G401 (cell line): Measurements from ENCODE around the gene DPP7. TPM values are rescaled to one million over a fixed set of nuclear protein-coding genes. Genes with fewer than 3 reads are reported as not detected.
"Not testable (repeated sequence)": the region's sequence is repeated elsewhere in the genome, so short reads cannot be mapped to it uniquely, and the experiment has no call there.

Source experiments
- DNase-seq: peaks from one replicate; pipeline ENCODE4 v3.0.0-alpha.2; 2015; ENCODE audit warnings: low spot score
- in situ Hi-C: cut with HindIII; loops from 2 replicates; pipeline ENCODE4 v1.10.0; 2016; ENCODE audit warnings: low sequenced_read_pairs, mixed read lengths
- total RNA-seq: library from RNA; depleted of rRNA; stranded (reverse); fragments of >200 nt; shearing (Covaris generic); gene quantifications from 2 replicates; pipeline ENCODE4 v1.2.3, GENCODE V29; 2014; rRNA removed

Gene DPP7
- total RNA-seq, 1 experiment from 2014 or later: 1.2 TPM

DNA sequence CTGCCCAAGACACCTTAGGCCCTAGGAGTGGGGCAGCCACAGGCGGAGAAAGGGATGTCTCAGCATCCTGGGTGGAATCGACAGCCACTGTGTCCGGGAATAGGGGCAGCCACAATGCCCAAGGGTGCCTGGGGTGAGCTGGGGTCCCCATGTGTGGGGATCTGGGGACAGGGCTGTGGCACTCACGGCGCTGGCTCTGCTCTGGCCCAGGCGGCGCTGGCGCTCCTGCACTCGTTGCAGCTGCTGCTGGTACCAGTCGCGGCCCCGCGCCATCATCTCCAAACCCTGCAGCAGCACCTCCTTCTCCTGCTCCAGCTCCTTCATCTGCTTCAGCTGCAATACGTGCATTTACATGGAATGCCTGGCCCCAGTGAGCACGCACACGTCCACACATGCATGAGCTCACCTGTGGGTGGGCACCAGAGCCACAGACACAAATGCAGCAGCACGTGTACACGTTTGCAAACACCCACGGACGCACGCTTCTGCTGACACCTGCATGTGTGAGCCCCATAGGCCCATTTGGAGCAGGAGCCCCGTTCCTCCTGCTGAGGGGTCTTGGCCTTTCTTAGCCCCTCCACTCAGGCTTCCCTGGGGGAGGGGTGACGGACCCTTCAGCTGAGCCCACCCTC is 49.1 kb downstream of the DPP7 start:
- no peak for DNase-seq
- in situ Hi-C loops: no loop called here

DNA sequence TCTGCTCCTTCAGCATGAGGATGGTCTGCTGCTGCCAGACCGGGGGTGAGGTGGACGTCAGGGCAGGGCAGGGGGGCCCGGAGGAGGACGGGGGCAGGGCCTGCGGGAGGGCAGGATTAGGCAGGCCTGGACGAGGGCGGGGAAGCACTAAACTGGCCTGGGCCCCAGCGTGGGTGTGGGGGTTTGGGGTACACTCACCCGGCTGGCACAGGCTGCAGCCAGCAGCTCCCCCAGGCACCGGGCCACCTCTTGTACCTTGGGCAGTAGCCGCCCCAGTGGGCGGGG is 49.7 kb downstream of the DPP7 start:
- in situ Hi-C loops: no loop called here
- no peak for DNase-seq

DNA sequence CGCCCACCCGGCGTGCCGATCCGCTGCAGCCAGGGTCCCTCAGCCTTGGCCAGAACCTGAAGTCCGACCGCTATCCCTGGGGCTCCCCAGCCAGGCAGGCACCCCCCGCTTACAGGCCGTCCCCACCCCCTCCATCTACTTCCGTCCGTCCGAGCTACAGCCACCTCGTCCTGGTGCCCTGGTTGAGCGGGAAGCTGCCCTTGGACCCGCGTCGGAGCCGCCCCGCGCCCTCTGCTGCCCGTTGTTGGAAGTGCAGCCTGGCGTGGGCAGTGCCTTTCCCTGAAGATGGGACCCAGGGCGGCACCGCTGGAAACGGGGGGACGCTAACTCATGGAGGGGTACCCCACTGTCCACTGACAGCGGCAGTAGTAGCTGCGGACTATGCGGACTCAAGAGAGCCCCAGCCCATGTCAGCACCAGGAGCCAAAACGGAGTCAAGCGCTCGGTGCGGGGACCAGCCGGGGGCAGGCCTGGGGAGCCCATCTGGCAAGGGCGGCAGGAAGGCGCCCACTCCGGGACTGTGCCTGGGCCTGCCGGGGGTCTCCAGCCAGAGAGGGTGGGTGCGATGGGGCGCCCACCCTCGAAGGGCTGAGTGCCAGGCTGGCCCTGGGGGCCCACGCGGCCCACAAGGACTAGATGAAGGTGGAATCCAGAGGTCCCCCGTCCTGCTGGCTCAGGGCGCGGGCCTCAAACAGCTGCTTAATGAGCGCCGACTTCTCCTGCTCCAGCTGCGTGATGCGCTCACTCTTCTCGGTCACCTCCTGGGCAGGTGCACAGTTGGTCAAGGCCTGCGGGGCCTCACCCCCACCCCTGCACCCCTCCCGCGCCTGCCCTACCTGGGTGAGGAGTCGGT is 50.3 kb downstream of the DPP7 start:
- DNase-seq: peak; percentile 66
- in situ Hi-C loops: no loop called here

DNA sequence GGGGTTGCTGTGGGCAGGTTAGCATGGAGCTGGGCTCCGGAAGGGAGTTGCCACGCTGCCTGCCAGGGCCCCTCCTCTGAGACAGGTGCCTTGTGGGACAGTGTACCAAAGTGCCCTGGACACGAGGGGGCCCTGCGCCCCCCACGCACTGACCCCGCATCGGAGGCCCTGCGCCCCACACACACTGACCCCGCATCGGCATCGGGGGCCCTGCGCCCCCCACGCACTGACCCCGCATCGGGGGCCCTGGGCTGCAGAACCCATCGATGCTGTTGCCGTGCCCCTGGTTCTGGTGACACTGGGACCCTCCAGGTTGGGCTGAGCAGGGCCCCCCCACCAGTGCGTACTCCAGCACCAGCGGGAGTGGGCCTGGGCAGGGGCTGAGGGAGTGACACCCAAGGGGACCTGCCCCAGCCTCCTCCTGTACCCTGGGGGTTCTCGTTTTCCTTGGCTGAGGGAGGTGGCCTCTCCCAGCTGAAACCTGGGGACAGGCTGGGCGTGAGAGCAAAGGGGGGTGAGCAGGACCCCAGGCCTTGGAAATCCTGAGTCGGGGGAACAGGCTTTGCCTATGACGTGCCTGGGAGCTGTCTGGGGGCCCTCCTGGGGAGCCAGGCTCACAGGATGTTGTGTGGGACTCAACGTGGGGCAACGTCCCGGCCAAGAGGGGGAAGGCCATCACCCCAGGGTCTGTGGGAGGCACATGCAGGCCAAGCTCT is 51.1 kb downstream of the DPP7 start:
- DNase-seq: no peak
- in situ Hi-C loops: no loop called here

DNA sequence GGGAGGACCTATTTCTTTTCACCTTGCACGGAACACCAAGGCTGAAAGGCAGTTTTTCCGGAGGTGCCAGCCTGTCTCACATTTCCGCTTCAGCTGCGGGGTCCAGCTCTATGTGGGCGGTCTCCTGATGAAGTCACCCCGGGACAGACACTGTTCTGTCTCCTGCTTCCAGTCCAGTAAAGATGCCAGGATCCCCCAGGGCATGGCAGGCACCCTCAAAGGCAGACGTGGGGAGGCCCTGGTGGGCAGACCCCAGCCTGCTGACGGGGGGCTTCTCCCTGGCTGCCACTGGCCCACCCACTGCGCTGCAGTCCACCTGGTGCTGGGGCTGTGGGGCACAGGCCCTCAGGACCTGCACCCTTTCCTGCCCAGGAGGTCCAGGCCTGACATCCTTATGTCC is 51.7 kb downstream of the DPP7 start:
- in situ Hi-C loops, DNase-seq: not testable (repeated sequence)

DNA sequence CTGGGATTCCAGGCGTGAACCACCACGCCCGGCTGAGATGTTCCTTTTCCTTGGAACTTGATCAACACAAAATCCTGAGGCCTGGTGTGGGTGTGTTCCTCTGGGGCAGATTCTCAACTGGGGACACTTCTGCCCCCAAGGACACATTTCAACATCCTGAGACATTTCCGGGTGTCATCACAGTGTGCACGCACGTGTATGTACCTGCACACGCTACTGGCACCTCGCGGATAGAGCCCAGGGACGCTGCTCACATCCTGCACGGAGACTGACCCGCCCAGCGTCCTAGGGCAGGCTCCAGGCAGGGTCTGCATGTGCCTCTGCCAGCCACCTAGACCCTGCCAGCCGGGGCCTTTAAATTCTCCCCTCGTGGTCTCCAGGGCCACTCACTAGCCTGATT is 52.1 kb downstream of the DPP7 start:
- no peak for DNase-seq
- in situ Hi-C loops: no loop called here

Other genes with a start within 250 kb of the DPP7 start
- 308 and 348 TPM in 2 replicates for gene EDF1, start 248.4 kb downstream of the DPP7 start, total RNA-seq
- gene TRAF2, start 228.2 kb downstream of the DPP7 start, total RNA-seq: 22.6 and 36.3 TPM in 2 replicates
- gene FBXW5, start 170.0 kb downstream of the DPP7 start, total RNA-seq: 118 and 124 TPM in 2 replicates
- 0.92 TPM in 1 of 2 replicates, not detected in the other for gene C8G, start 169.5 kb downstream of the DPP7 start, total RNA-seq
- gene LCN12, start 162.5 kb downstream of the DPP7 start, total RNA-seq: not detected in 2 replicates
- gene PTGDS, start 137.2 kb downstream of the DPP7 start, total RNA-seq: 4.7 TPM in 1 of 2 replicates, not detected in the other
- gene LCNL1, start 131.7 kb downstream of the DPP7 start, total RNA-seq: not detected in 2 replicates
- 52.2 and 79.6 TPM in 2 replicates for gene PAXX, start 122.3 kb downstream of the DPP7 start, total RNA-seq
- gene CLIC3, start 118.2 kb downstream of the DPP7 start, total RNA-seq: 2.1 and 6.2 TPM in 2 replicates
- gene ABCA2, start 86.5 kb downstream of the DPP7 start, total RNA-seq: 8.5 and 12.3 TPM in 2 replicates
- not detected in 2 replicates for gene FUT7, start 82.6 kb downstream of the DPP7 start, total RNA-seq
- gene NPDC1, start 68.6 kb downstream of the DPP7 start, total RNA-seq: 32.0 and 38.4 TPM in 2 replicates
- gene ENTPD2, start 60.7 kb downstream of the DPP7 start, total RNA-seq: not detected in 2 replicates
- gene SAPCD2, start 44.2 kb downstream of the DPP7 start, total RNA-seq: 62.9 and 63.5 TPM in 2 replicates
- 28.9 and 34.7 TPM in 2 replicates for gene UAP1L1, start 37.2 kb downstream of the DPP7 start, total RNA-seq
- 67.0 and 73.9 TPM in 2 replicates for gene MAN1B1, start 27.7 kb downstream of the DPP7 start, total RNA-seq
- gene GRIN1, start 24.4 kb upstream of the DPP7 start, total RNA-seq: not detected in 2 replicates
- gene LRRC26, start 55.3 kb upstream of the DPP7 start, total RNA-seq: 1.3 TPM in 1 of 2 replicates, not detected in the other
- not detected in 2 replicates for gene TMEM210, start 57.3 kb upstream of the DPP7 start, total RNA-seq
- 58.8 and 63.6 TPM in 2 replicates for gene ANAPC2, start 73.8 kb upstream of the DPP7 start, total RNA-seq
- 95.8 and 122 TPM in 2 replicates for gene SSNA1, start 73.9 kb upstream of the DPP7 start, total RNA-seq
- gene TPRN, start 86.0 kb upstream of the DPP7 start, total RNA-seq: 17.6 and 25.7 TPM in 2 replicates
- 45.7 and 57.4 TPM in 2 replicates for gene TMEM203, start 90.9 kb upstream of the DPP7 start, total RNA-seq
- gene NDOR1, start 91.0 kb upstream of the DPP7 start, total RNA-seq: 3.9 and 6.4 TPM in 2 replicates
- not detected in 2 replicates for gene RNF208, start 107.5 kb upstream of the DPP7 start, total RNA-seq
- gene CYSRT1, start 110.4 kb upstream of the DPP7 start, total RNA-seq: 10.7 and 16.0 TPM in 2 replicates
- not detected in 2 replicates for gene RNF224, start 112.8 kb upstream of the DPP7 start, total RNA-seq
- gene SLC34A3, start 116.2 kb upstream of the DPP7 start, total RNA-seq: not detected in 2 replicates
- 1,012 and 1,099 TPM in 2 replicates for gene TUBB4B, start 126.6 kb upstream of the DPP7 start, total RNA-seq
- not detected in 2 replicates for gene STPG3, start 136.6 kb upstream of the DPP7 start, total RNA-seq
- 93.6 and 118 TPM in 2 replicates for gene NELFB, start 140.6 kb upstream of the DPP7 start, total RNA-seq
- 38.2 and 41.7 TPM in 2 replicates for gene TOR4A, start 163.0 kb upstream of the DPP7 start, total RNA-seq
- 6.3 and 6.7 TPM in 2 replicates for gene NRARP, start 187.5 kb upstream of the DPP7 start, total RNA-seq